ENCODE data around the gene ZNF568.

ZNF568 gene

DNA sequence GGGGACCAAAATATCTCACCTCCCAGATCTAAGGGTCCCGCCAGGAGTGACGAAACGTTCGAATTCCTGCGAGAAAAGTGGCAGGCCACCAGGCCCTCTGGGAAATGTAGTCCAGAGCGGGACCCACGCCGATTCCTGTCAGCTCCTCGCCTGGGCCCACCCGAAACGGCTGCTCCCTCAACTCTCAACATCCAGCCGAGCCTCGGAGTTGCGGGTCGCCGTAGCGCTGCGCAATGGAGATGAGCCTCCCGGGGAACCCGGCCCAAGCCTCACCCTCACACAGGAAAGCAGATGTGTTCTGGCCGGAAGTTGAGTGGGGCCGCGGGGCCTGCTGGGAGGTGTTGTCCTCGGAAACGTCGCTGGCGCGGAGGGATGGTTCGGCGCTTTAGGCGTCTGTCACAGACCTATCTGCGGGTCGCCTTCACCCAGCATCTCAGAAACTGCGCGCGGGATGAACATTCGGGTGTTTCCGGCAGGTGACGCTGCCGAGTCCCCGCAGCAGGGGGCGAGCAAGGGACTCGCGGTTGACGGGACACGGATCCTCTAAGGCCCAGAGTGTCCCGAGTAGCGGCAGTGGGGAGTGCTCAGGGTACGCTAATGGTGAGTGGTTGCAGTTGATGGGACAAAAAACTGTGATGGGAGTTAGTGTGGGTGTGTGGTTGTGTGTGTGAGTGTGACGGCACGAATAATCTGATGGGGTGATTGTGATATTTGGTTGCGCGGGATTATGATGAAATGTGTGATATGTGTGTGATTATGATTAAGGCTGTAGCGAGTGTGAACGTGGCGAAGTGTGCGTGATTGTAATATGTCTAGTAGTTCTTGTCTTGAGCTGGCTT lies at the start of gene ZNF568, which contains the start of gene ZNF829:
TSS of gene ZNF568 (plus strand) at position 341 of the 839 bp plus-strand sequence. CDS start 6,439 bp downstream, outside the sequence.
TSS of gene ZNF829 (minus strand) at position 300 of the 839 bp plus-strand sequence. CDS start 1,124 bp downstream, outside the sequence.
- peak; percentile 82 for DNase-seq

DNA sequence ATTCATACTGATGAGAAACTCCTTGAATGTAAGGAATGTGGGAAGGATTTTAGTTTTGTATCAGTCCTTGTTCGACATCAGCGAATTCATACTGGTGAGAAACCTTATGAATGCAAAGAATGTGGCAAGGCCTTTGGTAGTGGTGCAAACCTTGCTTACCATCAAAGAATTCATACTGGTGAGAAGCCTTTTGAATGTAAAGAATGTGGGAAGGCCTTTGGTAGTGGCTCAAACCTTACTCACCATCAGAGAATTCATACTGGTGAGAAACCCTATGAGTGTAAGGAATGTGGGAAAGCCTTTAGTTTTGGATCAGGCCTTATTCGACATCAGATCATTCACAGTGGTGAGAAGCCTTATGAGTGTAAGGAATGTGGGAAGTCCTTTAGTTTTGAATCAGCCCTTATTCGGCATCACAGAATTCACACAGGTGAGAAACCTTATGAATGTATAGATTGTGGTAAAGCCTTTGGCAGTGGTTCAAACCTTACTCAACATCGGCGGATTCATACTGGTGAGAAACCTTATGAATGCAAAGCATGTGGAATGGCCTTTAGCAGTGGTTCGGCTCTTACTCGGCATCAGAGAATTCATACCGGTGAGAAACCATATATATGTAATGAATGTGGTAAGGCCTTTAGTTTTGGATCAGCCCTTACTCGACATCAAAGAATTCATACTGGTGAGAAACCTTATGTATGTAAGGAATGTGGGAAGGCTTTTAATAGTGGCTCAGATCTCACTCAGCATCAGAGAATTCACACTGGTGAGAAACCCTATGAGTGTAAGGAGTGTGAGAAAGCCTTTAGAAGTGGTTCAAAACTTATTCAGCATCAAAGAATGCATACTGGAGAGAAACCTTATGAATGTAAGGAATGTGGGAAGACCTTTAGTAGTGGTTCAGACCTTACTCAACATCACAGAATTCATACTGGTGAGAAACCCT lies 38.9 kb upstream of the ZNF568 start:
- DNase-seq, result no peak

DNA sequence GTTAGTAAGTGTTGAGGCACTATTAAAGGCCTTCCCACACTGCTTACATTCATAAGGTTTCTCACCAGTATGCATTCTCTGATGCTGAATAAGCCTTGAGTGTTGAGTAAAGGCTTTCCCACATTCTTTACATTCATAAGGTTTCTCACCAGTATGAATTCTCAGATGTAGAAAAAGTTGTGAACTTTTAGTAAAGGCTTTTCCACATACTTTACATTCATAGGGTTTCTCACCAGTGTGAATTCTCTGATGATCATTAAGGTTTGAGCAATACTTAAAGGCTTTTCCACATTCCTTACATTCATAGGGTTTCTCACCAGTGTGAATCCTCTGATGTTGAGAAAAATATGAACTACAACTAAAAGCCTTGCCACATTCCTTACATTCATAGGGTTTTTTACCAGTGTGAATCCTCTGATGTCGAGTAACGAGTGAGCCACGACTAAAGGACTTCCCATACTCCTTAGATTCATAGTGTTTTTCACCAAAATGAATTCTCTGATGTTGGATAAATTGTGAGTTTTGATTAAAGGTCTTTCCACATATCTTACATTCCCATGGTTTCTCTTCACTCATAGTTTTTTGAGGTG lies 24.3 kb upstream of the ZNF568 start:
- DNase-seq, result no peak

DNA sequence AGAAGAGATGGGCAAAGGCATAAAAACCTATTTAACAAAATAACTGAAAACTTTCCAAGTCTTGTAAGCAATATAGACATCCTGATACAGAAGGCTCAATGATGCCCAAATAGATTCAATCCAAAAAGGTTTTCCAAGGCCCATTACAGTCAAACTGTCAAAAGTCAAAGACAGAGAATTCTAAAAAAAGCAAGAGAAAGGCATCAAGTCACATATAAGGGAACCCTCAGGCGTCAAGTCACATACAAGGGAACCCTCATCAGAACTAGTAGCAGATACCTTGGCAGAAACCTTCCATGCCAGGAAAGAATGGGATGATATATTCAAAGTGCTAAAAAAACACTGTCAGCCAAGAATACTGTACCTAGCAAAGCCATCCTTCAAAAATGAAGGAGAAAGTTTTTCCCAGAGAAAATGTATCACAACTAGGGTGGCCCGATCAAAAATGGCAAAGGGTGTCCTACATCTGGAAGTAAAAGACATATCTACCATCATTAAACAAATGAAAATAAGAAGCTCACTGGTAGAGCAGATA lies 21.2 kb upstream of the ZNF568 start:
- no peak for DNase-seq

DNA sequence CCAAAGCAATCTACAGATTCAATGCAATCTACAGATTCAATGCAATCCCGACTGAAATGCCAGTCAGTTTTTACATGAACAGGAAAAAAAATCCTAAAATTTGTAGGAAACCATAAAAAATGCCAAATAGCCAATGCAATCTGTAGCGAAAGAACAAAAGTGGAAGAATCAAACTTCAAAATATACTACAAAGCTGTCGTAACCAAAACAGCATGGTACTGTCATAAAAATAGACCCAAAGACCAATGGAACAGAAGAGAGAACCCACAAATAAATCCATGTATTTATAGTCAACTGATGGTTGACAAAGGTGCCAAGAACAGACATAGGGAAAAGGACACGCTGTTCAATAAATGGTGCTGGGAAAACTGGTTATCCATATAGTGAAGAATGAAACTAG lies 17.7 kb upstream of the ZNF568 start:
- no peak for DNase-seq

DNA sequence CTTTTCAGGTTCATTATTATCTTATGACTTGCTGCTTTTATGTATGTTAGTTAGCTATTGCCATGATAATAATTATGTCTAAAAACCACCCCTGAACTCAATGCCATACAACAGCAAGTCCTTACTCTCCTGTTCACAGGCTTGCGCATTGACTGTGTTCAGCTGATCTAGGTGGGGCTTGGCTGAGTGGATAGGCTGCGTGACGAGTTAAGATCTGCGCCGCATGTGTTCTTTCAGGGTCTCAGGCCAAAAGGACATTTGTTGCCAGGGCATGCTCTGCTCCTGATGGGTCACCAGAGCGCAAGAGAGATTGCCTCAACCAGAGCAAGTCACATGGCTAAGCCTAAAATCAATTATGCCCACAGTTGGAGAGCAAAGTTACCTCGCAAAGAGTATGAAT lies 859 bp downstream of the ZNF568 start:
- no peak for DNase-seq

DNA sequence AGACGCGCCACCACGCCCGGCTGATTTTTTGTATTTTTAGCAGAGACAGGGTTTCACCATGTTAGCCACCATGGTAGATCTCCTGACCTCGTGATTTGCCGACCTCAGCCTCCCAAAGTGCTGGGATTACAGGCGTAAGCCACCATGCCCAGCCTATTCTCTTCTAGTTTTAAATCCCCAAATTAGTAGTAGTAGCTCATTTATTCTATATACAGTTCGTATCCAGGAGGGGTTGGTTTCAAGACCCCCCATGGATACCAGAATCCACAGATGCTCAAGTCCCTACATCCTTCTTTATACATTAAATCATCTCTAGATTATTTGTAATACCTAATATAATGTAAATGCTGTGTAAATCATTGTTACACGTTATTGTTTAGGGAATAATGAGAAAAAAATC lies 2.0 kb downstream of the ZNF568 start:
- no peak for DNase-seq

DNA sequence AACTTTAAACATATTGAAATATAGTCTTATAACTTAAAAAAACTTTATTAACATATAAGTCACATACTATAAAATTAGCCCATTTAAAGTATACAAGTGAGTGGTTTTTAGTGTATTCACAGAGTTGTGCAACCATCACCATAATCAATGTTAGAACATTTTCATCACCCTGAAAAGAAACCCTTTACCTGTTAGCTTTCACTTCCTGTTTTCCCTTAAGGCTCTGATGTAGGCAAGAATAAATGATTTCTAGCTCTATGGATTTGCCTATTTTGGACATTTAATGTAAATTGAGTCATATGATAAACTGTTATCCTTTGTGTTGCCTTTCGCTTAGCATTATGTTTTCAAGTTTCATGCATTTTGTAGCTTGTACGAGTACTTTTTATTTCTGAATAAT lies 15.6 kb downstream of the ZNF568 start:
- DNase-seq, result no peak

DNA sequence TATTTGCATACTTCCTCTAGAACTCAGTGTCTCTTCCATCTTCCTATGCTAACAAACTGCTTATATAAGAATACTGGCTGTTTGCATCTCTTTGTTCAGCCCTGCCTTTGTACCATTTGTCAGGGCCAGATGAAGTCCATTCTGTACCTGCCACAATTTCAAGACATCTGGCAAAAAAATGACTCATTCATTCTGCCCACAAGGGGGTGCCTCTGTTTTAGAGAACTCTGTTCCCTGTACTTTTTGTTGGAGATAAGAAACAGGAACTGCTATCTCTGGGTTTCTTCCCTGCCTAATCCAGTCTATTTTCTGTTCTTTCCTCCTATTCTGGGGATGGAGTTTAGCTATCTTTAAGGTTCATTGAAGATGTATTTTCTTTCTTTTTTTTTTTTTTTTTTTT lies 23.0 kb downstream of the ZNF568 start:
- DNase-seq, result no peak

DNA sequence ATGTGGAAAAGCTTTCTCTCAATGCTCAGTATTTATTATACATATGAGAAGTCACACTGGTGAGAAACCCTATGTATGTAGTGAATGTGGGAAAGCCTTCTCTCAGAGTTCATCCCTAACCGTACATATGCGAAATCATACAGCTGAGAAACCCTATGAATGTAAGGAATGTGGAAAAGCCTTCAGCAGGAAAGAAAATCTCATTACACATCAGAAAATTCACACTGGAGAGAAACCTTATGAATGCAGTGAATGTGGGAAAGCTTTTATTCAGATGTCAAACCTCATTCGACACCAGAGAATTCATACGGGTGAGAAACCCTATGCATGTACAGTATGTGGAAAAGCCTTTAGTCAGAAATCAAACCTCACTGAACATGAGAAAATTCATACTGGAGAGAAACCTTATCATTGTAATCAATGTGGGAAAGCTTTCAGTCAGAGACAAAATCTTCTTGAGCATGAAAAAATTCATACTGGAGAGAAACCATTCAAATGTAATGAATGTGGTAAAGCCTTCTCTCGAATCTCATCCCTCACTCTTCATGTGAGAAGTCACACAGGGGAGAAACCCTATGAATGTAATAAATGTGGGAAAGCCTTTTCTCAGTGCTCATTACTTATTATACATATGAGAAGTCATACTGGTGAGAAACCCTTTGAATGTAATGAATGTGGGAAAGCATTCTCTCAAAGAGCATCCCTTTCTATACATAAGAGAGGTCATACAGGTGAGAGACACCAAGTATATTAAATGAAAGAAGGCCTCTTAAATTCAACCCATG lies 34.4 kb downstream of the ZNF568 start:
- no peak for DNase-seq

DNA sequence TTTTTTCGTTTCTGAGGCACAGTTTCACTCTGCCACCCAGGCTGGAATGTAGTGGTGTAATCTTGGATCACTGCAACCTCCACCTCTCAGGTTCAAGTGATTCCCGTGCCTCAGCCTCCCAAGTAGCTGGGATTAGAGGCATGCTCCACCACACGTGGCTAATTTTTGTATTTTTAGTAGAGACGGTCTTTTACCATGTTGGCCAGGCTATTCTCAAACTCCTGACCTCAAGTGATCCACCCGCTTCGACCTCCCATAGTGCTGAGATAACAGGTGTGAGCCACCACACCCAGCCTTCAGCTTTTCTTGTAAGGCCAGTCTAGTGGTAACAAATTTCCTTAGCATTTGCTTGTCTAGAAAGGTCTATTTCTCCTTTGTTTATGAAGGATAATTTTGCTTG lies 46.2 kb downstream of the ZNF568 start:
- DNase-seq, result no peak

DNA sequence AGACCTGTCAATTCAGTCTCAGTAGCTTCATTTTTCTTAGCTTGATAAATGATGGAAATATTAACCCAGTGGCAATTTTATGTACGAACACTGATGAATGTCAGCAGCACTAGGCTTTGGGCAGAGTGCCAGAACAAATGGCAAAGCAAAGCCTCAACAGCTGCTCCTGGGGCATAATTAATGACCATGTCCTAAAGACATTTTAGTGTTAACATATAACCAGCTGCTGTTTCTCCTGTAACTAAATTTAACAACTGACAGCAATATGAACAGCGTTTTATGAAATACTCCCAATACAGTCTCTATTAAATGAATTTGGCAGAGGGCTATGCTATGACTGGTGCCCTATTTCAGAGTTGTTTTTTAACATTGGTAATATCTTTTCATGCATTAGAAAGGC lies 47.1 kb downstream of the ZNF568 start:
- DNase-seq, result no peak

DNA sequence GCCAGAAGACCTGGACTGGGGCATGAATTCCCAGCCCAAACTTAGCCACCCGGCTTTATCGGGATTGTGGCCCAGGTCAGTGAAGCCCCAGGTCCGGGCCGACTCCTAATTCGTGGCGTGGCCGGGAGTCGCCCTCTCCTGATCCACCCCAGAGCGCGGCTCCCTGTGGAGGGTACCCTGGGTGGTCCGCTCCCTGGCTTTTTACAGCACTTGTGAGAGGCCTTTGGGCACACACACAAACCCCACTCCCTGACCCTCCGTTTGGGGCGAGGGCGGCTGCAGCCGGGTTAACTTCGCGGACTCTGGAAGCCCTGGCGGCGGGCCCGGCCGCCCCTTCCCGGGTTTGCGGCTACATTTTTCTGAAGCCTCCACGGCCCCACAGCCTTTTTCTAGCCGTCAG lies 56.4 kb downstream of the ZNF568 start:
- DNase-seq, result no peak

DNA sequence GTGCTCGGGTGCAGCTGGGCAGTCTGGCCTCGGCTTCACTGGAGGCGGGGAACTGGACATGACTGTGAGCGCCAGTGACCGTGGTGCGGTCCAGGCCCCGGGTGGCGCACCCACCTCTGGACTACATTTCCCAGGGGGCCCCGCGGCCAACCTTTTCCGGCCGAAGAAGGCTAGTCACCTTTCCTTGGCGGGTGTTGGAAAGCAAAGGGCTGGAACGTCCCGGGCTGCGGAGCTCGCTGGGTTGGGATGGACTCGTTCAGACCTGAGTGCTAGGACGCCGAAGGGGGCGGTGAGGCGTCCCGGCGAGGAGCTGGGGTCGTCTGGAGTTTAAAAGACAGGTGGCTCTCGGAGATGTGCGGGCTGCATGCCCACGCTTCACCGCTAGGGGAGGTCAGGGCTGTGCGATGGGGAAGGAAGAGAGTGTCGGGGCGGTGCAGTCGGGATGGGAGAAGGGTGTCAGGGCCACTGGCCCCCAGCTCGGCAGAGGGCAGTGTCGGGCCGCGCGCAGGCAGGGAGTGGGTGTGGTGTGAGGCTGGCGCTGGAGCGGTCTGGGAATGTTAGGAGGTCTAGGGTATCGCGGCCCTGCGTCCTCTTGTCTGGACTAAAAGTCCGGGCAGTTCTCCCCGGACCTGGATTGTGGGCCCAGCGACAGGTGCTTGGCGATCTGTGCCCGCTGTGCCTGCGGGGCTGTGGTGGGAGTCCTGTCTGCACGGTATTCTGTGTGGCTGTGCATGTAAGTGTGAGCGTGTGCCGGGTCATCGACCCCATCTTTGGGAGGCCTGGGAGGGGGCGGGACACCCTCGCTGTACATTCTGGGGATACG lies 57.1 kb downstream of the ZNF568 start:
- peak; percentile 42 for DNase-seq

DNA sequence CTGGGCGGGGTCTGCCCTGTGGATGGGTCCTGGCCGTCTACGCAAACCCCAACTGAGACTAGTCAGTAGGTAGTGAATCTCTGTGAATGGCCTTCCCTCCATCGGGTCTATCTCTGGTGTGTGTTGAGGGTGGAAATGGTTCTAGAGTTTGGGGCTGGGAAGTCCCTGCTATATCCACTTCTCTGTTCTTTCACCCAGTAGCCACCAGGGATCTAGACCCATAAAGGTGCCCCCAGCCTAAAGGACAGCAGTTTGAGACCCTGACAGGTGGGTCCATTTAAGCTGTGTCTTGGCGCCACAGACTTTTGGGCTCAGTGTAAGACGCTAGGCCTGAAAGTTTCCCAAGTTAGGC lies 57.7 kb downstream of the ZNF568 start:
- no peak for DNase-seq

DNA sequence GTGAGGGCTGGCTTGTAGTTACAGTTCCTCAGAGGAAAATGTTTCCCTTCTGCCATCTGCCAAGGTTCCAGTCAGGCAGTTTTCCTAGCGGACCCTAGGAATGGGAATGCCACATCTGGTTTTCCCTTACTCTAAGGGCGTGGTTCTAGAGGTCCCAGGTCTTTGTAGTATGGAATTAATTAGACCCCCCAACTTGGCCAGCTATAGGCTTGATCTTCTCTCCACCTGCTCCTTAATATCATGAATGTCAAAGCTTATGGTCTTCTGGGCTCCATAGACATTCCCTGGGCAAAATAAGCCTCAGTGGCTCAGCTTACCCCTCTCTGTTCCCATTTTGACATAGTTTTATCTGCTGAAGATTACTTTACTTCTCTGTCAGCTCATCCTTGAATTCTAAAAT lies 70.0 kb downstream of the ZNF568 start:
- DNase-seq, result no peak

DNA sequence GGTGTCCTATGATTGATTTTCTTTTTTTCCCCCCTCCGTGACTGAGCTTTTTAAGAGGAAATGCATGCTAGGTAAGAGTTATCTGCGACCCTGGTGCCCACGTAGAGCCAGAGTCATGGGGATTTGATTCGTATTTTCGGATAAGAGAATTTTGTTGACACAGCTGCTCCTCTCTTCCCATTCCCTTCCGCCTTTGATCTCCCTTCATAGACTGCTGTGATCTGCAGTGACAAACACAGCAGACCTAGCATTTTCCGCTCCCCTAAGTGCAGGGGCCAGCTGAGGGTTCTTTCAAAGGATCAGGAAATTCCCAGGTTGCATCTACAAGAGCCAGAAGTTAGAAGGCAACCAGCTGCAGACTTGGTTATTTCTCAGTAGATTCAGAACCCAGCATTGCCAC lies 70.5 kb downstream of the ZNF568 start:
- no peak for DNase-seq

DNA sequence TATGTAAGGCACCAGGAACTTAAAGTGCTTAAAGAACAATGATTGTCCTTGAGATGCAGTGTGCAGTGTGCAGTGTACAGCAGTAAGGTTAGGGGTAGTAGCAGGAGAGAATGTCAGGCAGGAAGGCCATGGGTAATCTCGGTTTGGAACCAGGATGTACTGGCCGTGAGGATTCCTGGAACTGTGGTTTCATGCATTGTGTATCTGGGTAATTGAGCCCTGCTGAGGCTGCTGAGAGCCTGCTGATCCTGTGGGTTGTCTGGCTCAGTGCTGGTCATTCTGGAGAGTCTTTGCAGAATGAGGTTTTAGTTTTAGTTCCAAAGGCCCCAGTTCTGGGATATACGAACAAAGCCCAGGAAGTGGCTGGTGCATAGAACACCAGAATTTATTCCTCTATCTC lies 71.0 kb downstream of the ZNF568 start:
- no peak for DNase-seq

DNA sequence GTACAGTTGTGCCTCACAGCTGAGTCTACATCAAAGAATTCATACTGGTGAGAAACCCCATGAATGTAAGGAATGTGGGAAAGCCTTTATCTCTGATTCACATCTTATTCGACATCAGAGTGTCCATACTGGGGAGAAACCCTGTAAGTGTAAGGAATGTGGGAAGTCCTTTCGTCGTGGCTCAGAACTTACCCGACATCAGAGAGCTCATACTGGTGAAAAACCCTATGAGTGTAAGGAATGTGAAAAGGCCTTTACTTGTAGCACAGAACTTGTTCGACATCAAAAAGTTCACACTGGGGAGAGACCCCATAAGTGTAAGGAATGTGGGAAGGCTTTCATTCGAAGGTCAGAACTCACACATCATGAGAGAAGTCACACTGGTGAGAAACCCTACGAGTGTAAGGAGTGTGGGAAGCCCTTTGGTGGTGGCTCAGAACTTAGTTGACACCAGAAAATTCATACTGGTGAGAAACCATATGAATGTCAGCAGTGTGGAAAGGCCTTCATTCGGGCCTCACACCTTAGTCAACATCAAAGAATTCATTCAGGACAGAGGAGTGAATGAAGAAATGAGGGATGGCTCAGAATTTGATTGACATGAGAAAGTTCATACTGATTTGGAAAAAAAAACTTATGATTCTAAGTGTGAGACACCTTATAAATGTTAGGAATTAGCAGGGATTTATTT lies 81.2 kb downstream of the ZNF568 start:
- DNase-seq, result no peak

DNA sequence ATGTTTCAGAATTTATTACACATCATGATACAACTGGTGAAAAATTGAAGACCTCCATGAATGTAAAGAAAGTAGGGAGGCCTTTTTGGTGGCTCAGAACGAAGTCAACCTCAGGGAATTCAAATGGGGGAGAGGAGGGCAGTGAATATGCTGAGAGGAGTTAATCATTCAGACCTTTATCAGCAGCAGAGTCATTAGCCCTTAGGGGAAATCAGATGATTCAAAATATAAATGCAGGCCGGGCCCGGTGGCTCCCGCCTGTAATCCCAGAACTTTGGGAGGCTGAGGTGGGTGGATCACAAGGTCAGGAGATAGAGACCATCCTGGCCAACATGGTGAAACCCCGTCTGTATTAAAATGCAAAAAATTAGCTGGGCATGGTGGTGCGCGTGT lies 81.7 kb downstream of the ZNF568 start:
- DNase-seq, result no peak

DNA sequence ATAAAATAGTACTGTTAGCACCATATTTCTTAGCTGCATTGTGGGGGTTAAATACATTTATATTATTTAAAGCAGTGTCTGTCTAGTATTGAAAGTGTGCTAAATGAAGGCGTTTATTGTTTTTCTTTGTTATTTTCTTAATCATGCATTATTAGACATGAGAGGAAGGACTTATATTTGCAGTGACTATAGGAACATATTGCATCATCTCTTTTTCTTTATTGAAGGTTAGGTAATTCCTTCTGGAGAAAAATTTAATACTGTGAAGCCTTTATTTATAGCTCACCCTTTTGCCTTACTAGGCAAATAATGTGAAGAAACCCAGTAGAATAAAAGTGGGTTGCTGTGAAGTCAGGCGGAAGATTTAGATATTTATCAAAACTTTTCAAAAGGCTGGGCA lies 83.2 kb downstream of the ZNF568 start:
- DNase-seq, result no peak
